Mucosa of stomach (tissue), 1 donor: ENCODE results near the gene RBM38.

ENCODE experiments used
- H3K27me3 ChIP-seq: one replicate; pipeline ENCODE4 v1.7.0; 2013; ENCODE audit warnings: mild to moderate bottlenecking, low read length; ENCODE audit not compliant: control insufficient read depth, insufficient read depth
- H3K36me3 ChIP-seq: one replicate; pipeline ENCODE4 v1.7.0; 2013; ENCODE audit warnings: low read length; ENCODE audit not compliant: control insufficient read depth, insufficient read depth
- H3K4me1 ChIP-seq: one replicate; pipeline ENCODE4 v1.7.0; 2013; ENCODE audit warnings: mild to moderate bottlenecking, low read length; ENCODE audit not compliant: control insufficient read depth, insufficient read depth
- H3K4me3 ChIP-seq: one replicate; pipeline ENCODE4 v1.7.0; 2013; ENCODE audit warnings: low read length
- H3K9ac ChIP-seq: one replicate; pipeline ENCODE4 v1.7.0; 2013; ENCODE audit warnings: mild to moderate bottlenecking, low read length, moderate library complexity
- H3K9me3 ChIP-seq: one replicate; pipeline ENCODE4 v1.7.0; 2013; ENCODE audit warnings: mild to moderate bottlenecking, low read length, moderate library complexity; ENCODE audit not compliant: control insufficient read depth
- donor health status: Pancreatic carcinoma.

Gene RBM38

DNA sequence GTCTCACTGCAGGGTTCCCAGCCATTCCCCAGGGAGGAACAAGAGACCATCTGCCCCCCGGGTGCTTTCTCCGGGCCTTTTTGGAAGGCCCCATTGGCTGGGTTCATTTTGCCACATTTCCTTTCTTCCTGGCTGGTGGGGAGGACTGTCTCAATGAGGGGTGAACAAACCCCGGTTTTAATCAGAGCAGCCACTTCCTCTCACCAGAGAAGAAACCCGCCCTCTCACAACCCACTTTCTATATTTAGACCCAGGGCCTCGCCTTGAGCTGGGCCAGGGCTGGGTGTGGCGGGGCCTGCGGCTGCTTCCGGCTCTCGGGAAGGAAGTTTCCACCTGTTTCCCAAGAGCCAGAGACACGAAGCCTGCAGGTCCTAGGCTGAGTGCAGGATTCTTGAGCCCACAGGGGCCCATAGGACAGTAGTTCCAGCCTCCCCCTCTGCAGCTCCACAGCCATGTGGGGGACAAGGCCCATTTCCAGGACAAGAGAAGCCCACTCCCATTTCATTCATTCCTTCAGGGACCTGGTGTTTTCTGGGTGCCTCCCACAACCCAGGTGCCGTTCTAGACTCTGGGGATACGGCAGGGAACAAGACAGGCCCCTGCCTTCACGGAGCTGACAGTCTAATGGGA is 41.8 kb downstream of the RBM38 start:
- Histone ChIP-seq H3K36me3 (no peaks in the 10 kb centered on the region), H3K27me3 (peaks cover 9% of the 10 kb centered on the region), H3K9ac (no peak overlapping the region), H3K9me3 (no peaks in the 10 kb centered on the region), H3K4me1 (peaks cover 28% of the 10 kb centered on the region), H3K4me3 (no peak overlapping the region)

DNA sequence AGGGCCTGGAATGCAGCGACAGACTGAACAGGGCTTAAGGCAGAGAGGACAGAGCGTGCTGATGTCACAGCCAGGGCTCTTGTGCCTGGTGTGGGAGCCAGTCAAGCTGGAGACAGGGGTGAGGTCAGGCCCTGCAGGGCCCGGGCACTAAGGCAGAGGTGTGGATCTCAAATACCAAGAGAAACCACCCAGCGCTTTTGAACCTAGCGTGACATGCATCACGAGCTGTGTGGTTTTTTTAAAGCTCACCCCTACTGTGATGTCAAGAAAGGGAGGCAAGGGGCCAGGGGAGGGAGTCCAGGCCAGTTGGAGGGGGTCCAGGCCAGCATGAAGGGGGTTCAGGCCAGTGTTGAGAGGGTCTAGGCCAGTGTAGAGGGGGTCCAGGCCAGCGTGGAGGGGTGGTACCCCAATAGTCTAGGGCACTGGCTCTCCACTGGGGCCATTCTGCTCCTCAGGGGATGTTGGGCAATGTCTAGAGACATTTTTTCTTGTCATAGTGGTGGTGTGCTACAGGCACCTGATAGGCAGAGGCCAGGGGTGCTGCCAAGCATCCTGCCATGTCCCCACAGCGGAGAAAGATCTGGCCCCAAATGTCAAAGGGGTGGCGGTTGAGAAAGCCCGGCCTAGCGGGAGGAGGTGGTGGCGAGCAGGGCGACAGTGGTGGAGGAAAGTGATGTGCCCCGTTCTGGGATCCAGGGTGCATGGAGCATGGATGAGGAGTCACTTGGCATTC is 42.6 kb downstream of the RBM38 start:
- H3K9me3 ChIP-seq: no peaks in the 10 kb centered on the region
- no peak overlapping the region for H3K4me3 ChIP-seq
- H3K36me3 ChIP-seq: no peaks in the 10 kb centered on the region
- H3K9ac ChIP-seq: no peak overlapping the region
- peaks cover 4% of the 10 kb centered on the region for H3K27me3 ChIP-seq
- peaks cover 35% of the 10 kb centered on the region for H3K4me1 ChIP-seq

DNA sequence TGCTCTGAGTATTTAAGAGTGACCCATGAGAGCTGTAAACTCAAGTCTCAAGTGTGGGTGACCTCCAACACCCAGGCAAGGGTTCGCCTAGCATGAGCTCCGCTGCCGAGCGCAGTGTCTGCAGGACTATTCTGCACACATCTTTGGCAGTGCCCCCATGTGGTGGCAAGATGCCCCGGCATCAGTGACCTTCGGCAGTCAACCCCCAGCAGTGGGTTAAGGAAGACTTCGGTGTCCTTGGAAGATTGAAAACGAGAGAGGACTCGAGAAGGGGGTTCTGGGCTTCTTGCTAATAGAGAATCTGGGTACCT is 43.1 kb downstream of the RBM38 start:
- no peaks in the 10 kb centered on the region for H3K9me3 ChIP-seq
- no peaks in the 10 kb centered on the region for H3K27me3 ChIP-seq
- H3K36me3 ChIP-seq: no peaks in the 10 kb centered on the region
- no peak overlapping the region for H3K4me3 ChIP-seq
- no peak overlapping the region for H3K9ac ChIP-seq
- H3K4me1 ChIP-seq: peaks cover 35% of the 10 kb centered on the region

DNA sequence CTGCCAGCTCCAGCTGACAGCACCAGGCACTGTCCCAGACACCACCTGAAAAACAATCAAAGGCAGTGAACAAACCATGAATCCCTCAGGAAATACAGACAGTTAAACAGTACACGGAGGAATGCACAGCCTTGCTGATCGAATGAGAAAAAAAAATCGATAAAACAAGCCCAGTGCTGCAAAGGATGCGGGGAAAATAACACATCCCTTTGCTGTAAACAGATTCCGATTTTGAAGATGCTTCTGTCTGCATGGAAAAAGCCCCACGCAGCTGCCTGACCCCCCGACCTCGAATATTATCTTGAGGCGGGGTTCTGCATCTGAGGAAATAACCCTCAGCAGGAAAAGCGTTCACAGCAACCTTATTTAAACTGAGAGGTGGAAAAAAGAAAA is 43.9 kb downstream of the RBM38 start:
- no peak overlapping the region for H3K9ac ChIP-seq
- no peaks in the 10 kb centered on the region for H3K36me3 ChIP-seq
- H3K4me1 ChIP-seq: peaks cover 43% of the 10 kb centered on the region
- H3K4me3 ChIP-seq: no peak overlapping the region
- H3K9me3 ChIP-seq: no peaks in the 10 kb centered on the region
- no peaks in the 10 kb centered on the region for H3K27me3 ChIP-seq

DNA sequence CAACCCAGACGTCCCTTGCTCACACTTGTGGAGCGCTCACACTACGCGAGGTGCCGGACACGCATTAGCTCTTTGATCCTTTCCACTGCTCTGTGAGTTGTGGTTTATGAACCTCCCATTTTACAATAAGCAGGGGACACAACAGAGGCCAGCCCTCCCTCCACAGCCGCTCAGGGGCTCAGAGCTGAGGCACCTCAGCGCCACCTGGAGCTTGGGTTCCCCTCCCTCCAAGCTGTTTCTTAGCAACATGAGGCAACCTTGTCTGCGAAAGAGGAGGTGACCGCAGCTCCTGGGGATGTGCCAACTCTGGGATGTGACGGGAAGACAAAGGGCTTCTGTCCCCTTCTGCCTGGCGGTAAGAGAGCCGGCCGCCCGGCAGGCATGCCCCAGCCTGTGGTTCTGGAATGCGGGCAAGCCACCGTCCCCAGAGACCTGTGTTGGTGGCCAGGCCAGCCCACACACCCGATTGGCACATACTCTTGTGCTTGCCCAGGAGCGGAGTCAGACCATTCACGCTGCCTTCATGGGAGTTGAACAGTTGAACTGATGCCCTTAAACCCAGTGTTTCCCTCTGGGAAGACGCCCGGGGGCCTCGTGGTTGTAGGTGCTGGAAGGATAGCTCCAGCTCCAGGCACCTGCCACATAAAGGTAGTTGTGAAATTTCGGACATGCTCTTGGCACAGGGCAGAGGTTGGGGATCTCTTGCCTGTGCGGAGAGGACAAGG is 44.5 kb downstream of the RBM38 start:
- Histone ChIP-seq H3K4me1 (peaks cover 48% of the 10 kb centered on the region), H3K9ac (no peak overlapping the region), H3K9me3 (no peaks in the 10 kb centered on the region), H3K4me3 (no peak overlapping the region), H3K27me3 (no peaks in the 10 kb centered on the region), H3K36me3 (no peaks in the 10 kb centered on the region)

DNA sequence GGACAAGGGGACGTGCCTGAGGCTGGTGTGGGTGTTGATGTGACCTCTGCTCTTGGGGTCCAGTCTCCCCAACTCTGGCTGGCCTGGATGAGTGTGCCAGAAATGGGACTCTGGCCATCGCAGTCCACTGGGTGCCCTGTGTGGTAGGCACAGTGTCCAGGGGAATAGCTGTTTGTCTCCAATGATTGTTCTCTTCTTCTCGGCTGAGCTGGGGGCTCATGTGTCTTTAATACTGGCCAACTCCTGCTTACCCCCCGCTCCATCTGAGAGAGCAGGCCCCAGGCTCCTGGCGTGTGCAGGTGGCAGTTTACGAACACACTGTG is 45.0 kb downstream of the RBM38 start:
- H3K9me3 ChIP-seq: no peaks in the 10 kb centered on the region
- H3K4me3 ChIP-seq: no peak overlapping the region
- H3K27me3 ChIP-seq: no peaks in the 10 kb centered on the region
- H3K36me3 ChIP-seq: no peaks in the 10 kb centered on the region
- H3K9ac ChIP-seq: no peak overlapping the region
- H3K4me1 ChIP-seq: peaks cover 54% of the 10 kb centered on the region

DNA sequence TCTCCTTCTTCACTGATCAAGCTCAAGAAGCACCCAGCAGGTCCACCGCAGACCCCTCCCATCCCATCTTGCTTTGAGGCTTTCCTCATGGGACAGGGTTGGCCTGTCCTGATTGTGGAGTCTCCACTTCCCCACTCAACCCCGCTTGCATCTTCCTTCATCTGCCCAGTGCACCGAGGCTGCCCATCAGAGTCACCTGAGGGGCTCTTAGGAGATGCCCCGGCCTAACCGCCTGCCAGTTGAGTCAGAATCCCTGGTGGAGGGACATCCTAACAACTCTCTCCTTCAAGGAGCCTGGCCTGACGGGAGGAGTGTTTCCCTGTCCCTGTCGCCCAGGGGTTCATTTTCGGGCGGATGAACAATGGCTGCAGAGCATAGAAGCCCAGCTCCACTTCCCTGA is 46.1 kb downstream of the RBM38 start:
- peaks cover 59% of the 10 kb centered on the region for H3K4me1 ChIP-seq
- H3K9ac ChIP-seq: no peak overlapping the region
- no peaks in the 10 kb centered on the region for H3K36me3 ChIP-seq
- no peaks in the 10 kb centered on the region for H3K9me3 ChIP-seq
- H3K4me3 ChIP-seq: no peak overlapping the region
- no peaks in the 10 kb centered on the region for H3K27me3 ChIP-seq

DNA sequence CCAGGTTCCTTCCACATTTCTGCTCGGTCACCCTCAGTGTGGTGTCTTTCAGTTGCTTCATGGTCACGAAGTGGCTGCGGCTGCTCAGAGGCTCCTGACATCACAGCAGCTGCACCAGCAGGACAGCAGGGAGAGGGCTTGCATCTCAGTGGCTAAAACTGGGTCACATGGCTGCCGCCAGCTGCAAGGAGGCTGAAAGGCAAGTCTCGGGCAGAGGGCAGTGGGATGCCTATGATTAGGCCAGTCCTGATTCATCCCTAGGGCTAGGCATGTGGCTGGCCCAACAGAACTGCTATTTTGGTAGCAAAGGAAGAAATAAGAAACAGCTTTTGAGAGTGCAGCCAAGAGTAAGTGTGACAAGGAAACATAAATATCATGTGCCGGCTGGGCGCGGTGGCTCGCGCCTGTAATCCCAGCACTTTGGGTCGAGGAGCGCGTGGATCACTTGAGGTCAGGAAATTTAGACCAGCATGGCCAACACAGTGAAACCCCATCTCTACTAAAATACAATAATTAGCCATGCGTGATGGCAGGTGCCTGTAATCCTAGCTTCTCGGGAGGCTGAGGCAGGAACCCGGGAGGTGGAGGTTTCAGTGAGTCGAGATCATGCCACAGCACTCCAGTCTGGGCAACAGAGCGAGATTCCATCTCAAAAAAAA is 46.6 kb downstream of the RBM38 start:
- Histone ChIP-seq H3K9ac (no peak overlapping the region), H3K36me3 (no peaks in the 10 kb centered on the region), H3K4me1 (peaks cover 54% of the 10 kb centered on the region), H3K9me3 (no peaks in the 10 kb centered on the region), H3K4me3 (no peak overlapping the region), H3K27me3 (no peaks in the 10 kb centered on the region)

DNA sequence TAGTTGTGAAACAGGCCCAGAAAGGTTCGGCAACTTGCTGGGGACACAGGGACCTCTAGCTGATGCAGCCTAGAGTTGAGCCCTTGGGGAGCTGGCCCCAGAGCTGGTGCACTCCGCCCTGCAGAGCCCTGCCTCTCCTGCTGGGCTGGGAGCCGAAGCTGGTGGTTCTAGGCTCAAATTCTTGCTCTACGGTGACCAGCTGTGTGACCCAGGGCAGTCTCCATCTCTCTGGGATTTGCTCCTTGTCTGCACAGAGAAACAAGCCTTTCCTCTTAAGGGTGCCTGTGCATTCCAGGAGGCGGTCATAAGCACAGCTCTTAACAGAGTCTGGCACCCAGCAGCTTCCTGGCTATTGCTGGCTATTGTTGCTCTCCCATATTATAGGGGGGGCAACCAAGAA is 47.4 kb downstream of the RBM38 start:
- H3K36me3 ChIP-seq: no peaks in the 10 kb centered on the region
- H3K9me3 ChIP-seq: no peaks in the 10 kb centered on the region
- H3K4me1 ChIP-seq: peaks cover 47% of the 10 kb centered on the region
- H3K27me3 ChIP-seq: no peaks in the 10 kb centered on the region
- no peak overlapping the region for H3K4me3 ChIP-seq
- no peak overlapping the region for H3K9ac ChIP-seq

DNA sequence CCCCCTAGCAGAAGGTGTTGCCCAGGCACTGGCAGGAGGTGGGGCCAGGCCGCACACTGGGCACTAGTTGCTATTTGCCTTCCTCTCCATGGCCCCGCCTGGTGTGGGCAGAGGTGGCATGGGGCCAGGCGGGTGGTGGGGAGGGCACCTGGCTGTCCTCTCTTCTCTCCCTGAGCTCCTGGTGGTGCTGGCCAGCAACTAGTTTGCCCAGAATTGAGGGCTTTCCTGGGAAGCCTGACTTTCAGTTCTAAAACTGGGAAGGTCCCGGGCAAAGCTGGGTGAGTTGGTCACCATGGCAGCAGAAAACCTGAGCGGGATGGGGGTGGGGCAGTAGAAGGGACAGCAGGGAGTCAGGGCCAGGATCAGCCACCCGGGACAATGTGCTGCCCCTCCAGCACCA is 48.2 kb downstream of the RBM38 start:
- H3K4me1 ChIP-seq: peaks cover 45% of the 10 kb centered on the region
- H3K9me3 ChIP-seq: no peaks in the 10 kb centered on the region
- peak overlapping the region; percentile 34 for H3K9ac ChIP-seq
- H3K4me3 ChIP-seq: no peak overlapping the region
- H3K36me3 ChIP-seq: no peaks in the 10 kb centered on the region
- no peaks in the 10 kb centered on the region for H3K27me3 ChIP-seq

DNA sequence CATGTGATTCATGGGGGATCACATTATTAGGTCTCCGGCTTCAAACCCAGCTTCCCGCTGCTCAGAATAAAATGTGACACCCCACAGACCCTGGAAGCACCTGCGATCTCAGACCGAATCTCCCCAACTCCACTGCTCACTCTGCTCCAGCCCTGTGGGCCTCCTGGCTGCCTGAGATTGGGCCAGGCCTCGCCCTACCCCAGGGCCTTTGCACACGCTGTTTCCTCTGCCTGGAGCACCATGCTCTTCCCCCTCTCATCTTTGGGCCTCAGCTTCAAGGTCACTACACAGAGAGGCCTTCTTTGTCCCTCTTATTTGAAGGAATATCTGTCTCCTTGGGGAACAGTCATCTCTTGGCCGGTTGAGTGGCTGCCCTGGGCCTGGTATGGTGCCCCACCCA is 48.8 kb downstream of the RBM38 start:
- Histone ChIP-seq H3K27me3 (no peaks in the 10 kb centered on the region), H3K4me3 (no peak overlapping the region), H3K4me1 (peaks cover 44% of the 10 kb centered on the region), H3K9me3 (no peaks in the 10 kb centered on the region), H3K36me3 (no peaks in the 10 kb centered on the region), H3K9ac (peak overlapping the region; percentile 34)
